Mucosa of stomach (tissue), 1 donor: ENCODE results near the gene NUB1.

Experiments
- H3K27me3 ChIP-seq: one replicate; pipeline ENCODE4 v1.7.0; 2013; ENCODE audit warnings: mild to moderate bottlenecking, low read length; ENCODE audit not compliant: control insufficient read depth, insufficient read depth
- H3K36me3 ChIP-seq: one replicate; pipeline ENCODE4 v1.7.0; 2013; ENCODE audit warnings: low read length; ENCODE audit not compliant: control insufficient read depth, insufficient read depth
- H3K4me1 ChIP-seq: one replicate; pipeline ENCODE4 v1.7.0; 2013; ENCODE audit warnings: mild to moderate bottlenecking, low read length; ENCODE audit not compliant: control insufficient read depth, insufficient read depth
- H3K4me3 ChIP-seq: one replicate; pipeline ENCODE4 v1.7.0; 2013; ENCODE audit warnings: low read length
- H3K9ac ChIP-seq: one replicate; pipeline ENCODE4 v1.7.0; 2013; ENCODE audit warnings: mild to moderate bottlenecking, low read length, moderate library complexity
- H3K9me3 ChIP-seq: one replicate; pipeline ENCODE4 v1.7.0; 2013; ENCODE audit warnings: mild to moderate bottlenecking, low read length, moderate library complexity; ENCODE audit not compliant: control insufficient read depth
- donor health status: Pancreatic carcinoma.

NUB1 gene

DNA sequence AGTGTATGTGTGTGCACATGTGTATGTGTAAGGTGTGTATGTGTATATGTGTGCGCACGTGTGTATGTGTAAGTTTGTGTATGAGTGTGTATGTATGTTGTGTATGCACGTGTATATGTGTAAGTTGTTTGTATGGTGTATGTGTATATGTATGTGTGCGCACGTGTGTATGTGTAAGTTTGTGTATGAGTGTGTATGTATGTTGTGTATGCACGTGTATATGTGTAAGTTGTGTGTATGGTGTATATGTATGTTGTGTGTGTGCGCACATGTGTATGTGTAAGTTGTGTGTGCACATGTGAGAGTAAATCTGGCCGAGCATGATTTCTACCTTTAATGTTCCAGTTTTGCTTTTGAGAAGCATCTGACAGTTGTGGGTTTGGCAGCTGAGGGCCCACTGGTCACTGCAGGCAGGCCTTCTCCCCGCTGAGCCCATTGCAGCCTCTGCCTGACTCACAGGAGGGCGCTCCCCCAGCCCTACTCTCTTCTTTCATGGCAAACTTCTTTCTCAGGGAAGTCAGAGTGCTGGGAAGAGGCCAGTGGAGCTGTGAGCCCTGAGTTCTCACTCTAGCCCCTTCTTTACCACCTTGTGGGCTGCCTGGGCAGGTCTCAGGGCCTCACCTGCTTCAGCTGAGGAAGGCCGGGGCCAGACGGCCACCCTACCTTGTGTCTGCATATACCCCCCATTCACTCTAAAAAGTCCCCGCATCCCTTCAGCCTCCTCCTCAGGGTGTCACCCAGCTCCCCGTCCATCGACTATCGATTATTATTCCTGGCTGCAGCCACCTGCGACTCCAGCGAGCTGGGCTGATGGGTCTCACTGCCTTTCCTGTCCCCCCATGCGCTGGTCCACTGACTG is 57.1 kb downstream of the NUB1 start:
- no peak overlapping the region for H3K9ac ChIP-seq
- H3K9me3 ChIP-seq, result no peaks in the 10 kb centered on the region
- peaks cover 7% of the 10 kb centered on the region for H3K27me3 ChIP-seq
- no peaks in the 10 kb centered on the region for H3K4me1 ChIP-seq
- no peak overlapping the region for H3K4me3 ChIP-seq
- no peaks in the 10 kb centered on the region for H3K36me3 ChIP-seq

DNA sequence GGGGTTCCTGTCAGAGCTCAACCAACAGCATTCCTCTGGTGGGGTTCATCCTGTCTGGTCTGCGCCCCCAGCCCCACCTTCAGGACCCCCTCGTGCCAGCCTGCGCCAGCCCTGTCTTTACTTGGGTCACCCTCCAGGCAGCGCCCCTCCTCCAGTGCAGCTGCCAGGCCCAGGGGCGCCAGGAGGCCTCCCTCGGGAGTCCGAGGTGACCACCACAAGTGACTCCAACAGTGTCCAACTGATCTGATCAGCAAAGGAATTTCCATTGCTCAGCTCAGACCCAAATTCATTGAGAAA is 57.6 kb downstream of the NUB1 start:
- no peak overlapping the region for H3K9ac ChIP-seq
- H3K4me3 ChIP-seq, result no peak overlapping the region
- H3K4me1 ChIP-seq, result no peaks in the 10 kb centered on the region
- peaks cover 6% of the 10 kb centered on the region for H3K27me3 ChIP-seq
- no peaks in the 10 kb centered on the region for H3K9me3 ChIP-seq
- H3K36me3 ChIP-seq, result no peaks in the 10 kb centered on the region

DNA sequence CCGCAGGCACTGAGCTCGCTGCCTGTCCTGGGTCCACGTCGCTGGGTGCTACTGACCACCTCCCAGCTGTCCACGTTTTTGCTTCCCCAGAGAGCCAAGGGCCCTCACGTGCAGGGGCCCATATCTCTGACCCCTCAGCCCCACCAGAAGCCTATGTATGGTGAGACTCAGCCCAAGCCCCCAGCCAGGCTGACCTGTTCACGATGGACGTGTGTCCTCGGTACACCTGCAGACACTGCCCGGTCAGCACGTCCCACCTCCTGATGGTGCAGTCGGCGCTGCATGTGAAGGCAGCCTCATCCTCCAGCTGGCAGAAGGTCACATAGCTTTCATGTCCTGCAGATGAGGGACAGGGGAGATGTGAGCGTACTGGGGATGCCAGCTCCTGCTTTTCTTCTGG is 58.3 kb downstream of the NUB1 start:
- Histone ChIP-seq H3K27me3 (no peaks in the 10 kb centered on the region), H3K36me3 (no peaks in the 10 kb centered on the region), H3K9ac (no peak overlapping the region), H3K9me3 (no peaks in the 10 kb centered on the region), H3K4me1 (no peaks in the 10 kb centered on the region), H3K4me3 (no peak overlapping the region)

DNA sequence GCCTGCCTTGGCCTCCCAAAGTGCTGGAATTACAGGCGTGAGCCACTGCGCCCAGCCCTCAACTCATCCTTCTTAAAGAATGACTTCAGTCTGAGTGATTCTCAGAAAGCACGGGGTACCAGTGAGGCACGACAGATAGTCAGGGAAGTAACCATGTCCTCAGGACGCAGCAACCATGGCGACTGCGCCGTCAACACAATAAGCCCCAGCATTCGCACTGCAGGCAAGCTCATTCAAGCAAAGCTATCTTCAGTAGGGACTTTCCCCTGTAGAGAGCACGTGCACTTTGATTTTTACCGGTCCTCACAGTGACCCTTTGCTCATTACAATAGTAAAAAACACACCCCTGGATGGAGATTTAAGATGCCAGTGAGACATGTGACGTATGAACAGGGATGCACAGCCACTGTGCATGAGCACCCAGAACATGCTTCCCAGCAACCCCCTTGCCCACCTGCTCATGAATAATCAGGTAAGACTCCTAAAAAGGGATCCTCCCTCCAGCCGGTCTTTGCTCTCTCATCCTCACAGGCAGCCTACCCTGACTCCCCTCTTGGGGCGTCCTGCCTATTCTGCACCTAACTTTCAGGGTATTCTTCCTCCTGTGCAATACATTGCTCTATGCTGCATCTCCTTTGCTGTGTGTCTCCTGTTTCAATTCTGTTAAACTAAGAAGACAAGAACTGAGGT is 59.2 kb downstream of the NUB1 start:
- no peak overlapping the region for H3K9ac ChIP-seq
- no peak overlapping the region for H3K4me3 ChIP-seq
- H3K36me3 ChIP-seq, result no peaks in the 10 kb centered on the region
- H3K4me1 ChIP-seq, result no peaks in the 10 kb centered on the region
- no peaks in the 10 kb centered on the region for H3K9me3 ChIP-seq
- no peaks in the 10 kb centered on the region for H3K27me3 ChIP-seq

GRCh38 chr7:151402029-151402835 is 60.6 kb downstream of the NUB1 start:
- no peaks in the 10 kb centered on the region for H3K27me3 ChIP-seq
- no peaks in the 10 kb centered on the region for H3K36me3 ChIP-seq
- no peak overlapping the region for H3K9ac ChIP-seq
- no peaks in the 10 kb centered on the region for H3K9me3 ChIP-seq
- no peak overlapping the region for H3K4me3 ChIP-seq
- no peaks in the 10 kb centered on the region for H3K4me1 ChIP-seq

DNA sequence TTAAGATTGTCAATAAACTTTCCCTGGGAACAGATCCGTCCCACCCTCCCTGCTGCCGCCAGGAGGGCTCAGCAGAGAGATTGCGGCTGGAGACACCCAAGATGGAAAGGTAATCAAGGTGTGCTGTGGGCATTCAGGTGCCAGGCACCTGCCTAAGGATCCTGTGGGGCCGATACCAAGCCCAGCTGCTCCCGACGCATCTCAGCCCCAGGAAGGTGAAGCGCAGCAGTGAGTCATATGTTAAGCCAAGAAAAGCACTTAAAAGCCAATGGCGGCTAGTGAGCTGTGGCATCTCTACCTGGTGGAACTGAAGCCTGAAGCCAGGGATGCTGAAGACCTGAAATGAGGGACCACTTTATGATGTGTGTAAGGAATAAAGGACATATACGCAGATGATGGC is 62.2 kb downstream of the NUB1 start:
- Histone ChIP-seq H3K36me3 (no peaks in the 10 kb centered on the region), H3K9me3 (no peaks in the 10 kb centered on the region), H3K27me3 (peaks cover 5% of the 10 kb centered on the region), H3K4me1 (no peaks in the 10 kb centered on the region), H3K4me3 (no peak overlapping the region), H3K9ac (no peak overlapping the region)

DNA sequence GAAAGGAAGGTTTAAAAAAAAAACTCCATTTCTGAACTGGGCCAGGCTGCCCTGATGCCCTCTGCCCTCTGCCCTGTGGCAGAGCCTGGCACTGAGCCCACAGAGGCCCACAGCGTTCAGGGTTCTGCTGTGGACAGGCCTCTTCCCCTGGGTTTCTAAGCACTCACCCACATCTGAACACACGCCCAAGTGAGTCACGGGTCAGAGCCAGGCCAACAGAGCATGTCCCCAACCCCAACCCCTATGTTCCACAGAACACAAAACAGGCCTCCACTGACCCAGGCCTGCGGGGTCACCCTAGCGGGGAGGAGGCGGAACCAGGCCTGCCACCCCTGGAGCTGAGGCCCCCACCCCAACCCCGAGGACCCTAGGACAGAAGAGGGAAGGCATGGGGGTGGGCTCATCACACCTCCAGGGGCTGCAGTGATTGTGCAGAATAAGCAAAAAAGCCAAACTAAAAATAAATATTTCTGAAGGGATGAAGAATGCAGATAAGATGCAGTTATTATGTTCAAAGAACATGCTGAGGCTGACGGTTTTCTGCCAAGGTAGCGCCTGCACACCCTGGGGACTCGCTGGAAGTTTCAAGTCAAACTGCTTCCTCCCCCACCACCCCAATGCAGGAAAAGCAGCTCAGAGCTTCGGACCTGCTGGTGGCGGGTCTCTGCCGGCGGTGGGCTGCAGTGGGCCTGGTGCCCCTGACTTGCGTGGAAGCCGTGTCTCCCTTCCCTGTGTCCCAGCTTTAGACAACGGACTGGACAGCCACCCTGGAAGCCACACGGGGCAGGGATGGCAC is 62.8 kb downstream of the NUB1 start:
- Histone ChIP-seq H3K4me3 (no peak overlapping the region), H3K4me1 (no peaks in the 10 kb centered on the region), H3K36me3 (no peaks in the 10 kb centered on the region), H3K27me3 (peaks cover 11% of the 10 kb centered on the region), H3K9me3 (no peaks in the 10 kb centered on the region), H3K9ac (no peak overlapping the region)

DNA sequence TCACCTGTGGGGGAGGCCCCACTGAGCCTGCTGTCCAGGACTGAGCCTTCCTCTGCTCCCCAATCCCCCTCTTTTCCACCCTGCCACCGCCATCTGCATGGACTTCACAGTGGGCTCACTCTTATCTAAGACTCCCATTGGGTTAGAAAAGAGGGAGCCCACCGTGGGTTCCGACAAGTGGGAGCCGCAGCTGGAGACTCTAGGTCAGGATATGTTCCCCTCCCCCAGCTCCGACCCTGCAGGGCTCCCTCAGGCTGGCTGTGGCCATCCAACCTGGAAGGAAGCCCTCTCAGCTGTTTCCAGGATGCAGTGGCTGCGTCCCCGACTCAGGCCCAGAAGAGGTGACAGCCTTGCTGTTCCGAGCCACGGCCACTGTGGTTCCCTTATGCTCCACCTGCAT is 63.4 kb downstream of the NUB1 start:
- Histone ChIP-seq H3K9me3 (no peaks in the 10 kb centered on the region), H3K4me3 (no peak overlapping the region), H3K27me3 (peaks cover 18% of the 10 kb centered on the region), H3K4me1 (no peaks in the 10 kb centered on the region), H3K9ac (no peak overlapping the region), H3K36me3 (no peaks in the 10 kb centered on the region)

DNA sequence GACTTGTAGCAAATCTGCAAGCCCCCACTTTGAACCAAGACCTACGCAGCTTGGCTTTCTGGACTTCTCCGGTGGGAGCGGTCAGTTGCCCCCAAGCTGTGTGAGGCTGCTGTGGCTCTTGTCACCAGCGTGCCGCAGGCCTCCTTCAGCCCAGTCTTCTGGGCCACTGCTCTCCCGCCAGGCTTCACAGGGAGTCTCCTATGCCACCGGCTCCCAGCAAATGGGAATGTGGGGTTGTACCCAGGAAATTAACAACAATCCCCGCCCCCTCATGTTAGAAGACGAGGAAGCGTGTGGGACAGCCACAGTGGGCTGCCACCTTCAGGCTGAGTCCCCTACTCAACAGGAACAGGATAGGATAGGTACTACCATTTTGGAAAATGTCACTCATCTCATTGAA is 64.0 kb downstream of the NUB1 start:
- peaks cover 23% of the 10 kb centered on the region for H3K27me3 ChIP-seq
- no peaks in the 10 kb centered on the region for H3K9me3 ChIP-seq
- H3K9ac ChIP-seq, result no peak overlapping the region
- no peak overlapping the region for H3K4me3 ChIP-seq
- H3K4me1 ChIP-seq, result no peaks in the 10 kb centered on the region
- no peaks in the 10 kb centered on the region for H3K36me3 ChIP-seq

- no peak overlapping the region for H3K4me3 ChIP-seq
- peaks cover 30% of the 10 kb centered on the region for H3K27me3 ChIP-seq
- H3K36me3 ChIP-seq, result no peaks in the 10 kb centered on the region
- H3K9me3 ChIP-seq, result no peaks in the 10 kb centered on the region
- no peaks in the 10 kb centered on the region for H3K4me1 ChIP-seq
- H3K9ac ChIP-seq, result no peak overlapping the region
Observed at GRCh38 chr7:151406051-151406875, 64.7 kb downstream of the NUB1 start.
